HepG2 (cell line): ENCODE data around the gene THADA. TPM values are rescaled to one million over a fixed set of nuclear protein-coding genes. Genes with fewer than 3 reads are reported as not detected.

Source experiments
- ELF1 ChIP-seq: sonication (generic); formaldehyde crosslinking; IDR thresholded peaks from 2 replicates; pipeline ENCODE4 v1.4.0; 2020; ENCODE audit warnings: missing genetic modification reagents
- HIVEP1 ChIP-seq: sonication (generic); formaldehyde crosslinking; IDR thresholded peaks from 2 replicates; pipeline ENCODE4 v1.4.0; 2020; ENCODE audit warnings: mild to moderate bottlenecking, missing genetic modification reagents
- HMG20A ChIP-seq: IDR thresholded peaks from 2 replicates; pipeline ENCODE4 v1.6.1; 2016; ENCODE audit warnings: borderline replicate concordance
- HMGXB4 ChIP-seq, 2 experiments: sonication (generic) in 1 of 2; formaldehyde crosslinking in 1 of 2; IDR thresholded peaks; 2 replicates each; pipeline versions ENCODE4 v1.4.0 to v1.6.1; 2018 to 2020; ENCODE audit warnings: missing genetic modification reagents in 2 of 2, borderline replicate concordance in 1 of 2, low read depth in 1 of 2, mild to moderate bottlenecking in 1 of 2, missing biosample characterization in 1 of 2
- HNF4G ChIP-seq, 2 experiments: sonication (generic) in 1 of 2; formaldehyde crosslinking in 1 of 2; IDR thresholded peaks; 2 replicates each; pipeline versions ENCODE4 v1.4.0 to v1.6.1; 2011 to 2020; ENCODE audit warnings: borderline replicate concordance in 2 of 2, low read depth in 2 of 2, mild to moderate bottlenecking in 2 of 2, low read length in 1 of 2, missing genetic modification reagents in 1 of 2, moderate library complexity in 1 of 2
- KLF15 ChIP-seq: sonication (generic); formaldehyde crosslinking; IDR thresholded peaks from 2 replicates; pipeline ENCODE4 v1.8.1; 2023; ENCODE audit warnings: borderline replicate concordance, mild to moderate bottlenecking, inconsistent platforms, missing genetic modification reagents, mixed read lengths
- MED1 ChIP-seq: sonication (generic); formaldehyde crosslinking; IDR thresholded peaks from 2 replicates; pipeline ENCODE4 v1.4.0; 2020; ENCODE audit warnings: missing genetic modification reagents
- MTF2 ChIP-seq: sonication (generic); formaldehyde crosslinking; IDR thresholded peaks from 2 replicates; pipeline ENCODE4 v1.5.0; 2020; ENCODE audit warnings: missing genetic modification reagents, borderline replicate concordance
- RARA ChIP-seq: IDR thresholded peaks from 2 replicates; pipeline ENCODE4 v1.6.1; 2016; ENCODE audit warnings: missing genetic modification reagents, missing compliant biosample characterization
- RBFOX2 ChIP-seq: fragments of 200-400 bp; formaldehyde crosslinking; IDR thresholded peaks from 2 replicates; pipeline ENCODE4 v1.6.1; 2017; ENCODE audit warnings: low read depth, mild to moderate bottlenecking, low read length
- SCMH1 ChIP-seq: sonication (generic); formaldehyde crosslinking; IDR thresholded peaks from 2 replicates; pipeline ENCODE4 v1.9.0; 2021; ENCODE audit warnings: missing genetic modification reagents, mild to moderate bottlenecking, borderline replicate concordance
- SIX4 ChIP-seq: sonication (generic); formaldehyde crosslinking; IDR thresholded peaks from 2 replicates; pipeline ENCODE4 v1.4.0; 2020; ENCODE audit warnings: missing genetic modification reagents
- TAF15 ChIP-seq: fragments of 200-400 bp; formaldehyde crosslinking; IDR thresholded peaks from one replicate; pipeline ENCODE4 v1.6.1; 2018; ENCODE audit warnings: mild to moderate bottlenecking, low read depth, low read length; ENCODE audit not compliant: poor library complexity, severe bottlenecking
- TEAD2 ChIP-seq: sonication (generic); formaldehyde crosslinking; IDR thresholded peaks from 2 replicates; pipeline ENCODE4 v1.9.0; 2021; ENCODE audit warnings: missing genetic modification reagents
- ZC3H13 ChIP-seq: sonication (generic); formaldehyde crosslinking; IDR thresholded peaks from 2 replicates; pipeline ENCODE4 v1.8.1; 2023; ENCODE audit warnings: mild to moderate bottlenecking, missing genetic modification reagents, moderate library complexity
- ZNF10 ChIP-seq: sonication (generic); formaldehyde crosslinking; IDR thresholded peaks from 2 replicates; pipeline ENCODE4 v1.4.0; 2020; ENCODE audit warnings: mild to moderate bottlenecking, low read depth, missing genetic modification reagents, borderline replicate concordance
- ZNF234 ChIP-seq: sonication (generic); formaldehyde crosslinking; conservative IDR thresholded peaks from 2 replicates; pipeline ENCODE4 v1.5.1; 2020; ENCODE audit warnings: mild to moderate bottlenecking, missing genetic modification reagents
- ZNF253 ChIP-seq: sonication (generic); formaldehyde crosslinking; IDR thresholded peaks from 2 replicates; pipeline ENCODE4 v1.8.0; 2022; ENCODE audit warnings: mild to moderate bottlenecking, missing genetic modification reagents, borderline replicate concordance
- ZNF337 ChIP-seq: sonication (generic); formaldehyde crosslinking; IDR thresholded peaks from 2 replicates; pipeline ENCODE4 v1.5.1; 2020; ENCODE audit warnings: missing genetic modification reagents, low read depth, mild to moderate bottlenecking, borderline replicate concordance
- ZNF510 ChIP-seq: sonication (generic); formaldehyde crosslinking; IDR thresholded peaks from 2 replicates; pipeline ENCODE4 v1.4.0; 2020; ENCODE audit warnings: low read depth, mild to moderate bottlenecking, missing genetic modification reagents
- ZNF556 ChIP-seq: sonication (generic); formaldehyde crosslinking; IDR thresholded peaks from 2 replicates; pipeline ENCODE4 v1.4.0; 2020; ENCODE audit warnings: mild to moderate bottlenecking, missing genetic modification reagents, borderline replicate concordance
- ZNF761 ChIP-seq: sonication (generic); formaldehyde crosslinking; conservative IDR thresholded peaks from 2 replicates; pipeline ENCODE4 v1.4.0; 2020; ENCODE audit warnings: mild to moderate bottlenecking, missing genetic modification reagents
- polyA plus RNA-seq, 8 experiments: library from polyadenylated mRNA; depleted of rRNA in 3 of 8; stranded (reverse) in 7 of 8; unstranded in 1 of 8; fragments of >200 nt; fragmentation: Illumina TruSeq in 4 of 8; extraction: Trizol in 4 of 8; gene quantifications; 2 replicates each; pipeline versions ENCODE4 v1.2.1 to v1.2.3, GENCODE V29; 2011 to 2016; ENCODE audit warnings: low read depth in 4 of 8, missing spikeins in 1 of 8, mixed read lengths in 1 of 8; ENCODE audit not compliant: insufficient read depth in 1 of 8
- total RNA-seq, 5 experiments: library from RNA; depleted of rRNA; stranded (reverse); fragments of >200 nt; fragmentation: Illumina TruSeq; extraction: Trizol; gene quantifications; 2 replicates each; pipeline ENCODE4 v1.2.3, GENCODE V29; 2016; ENCODE audit warnings: low read depth in 1 of 5
- TF ChIP-seq, protein P1 (sequence below): sonication (generic); formaldehyde crosslinking; IDR thresholded peaks from 2 replicates; pipeline ENCODE4 v1.5.1; 2020; ENCODE audit warnings: missing genetic modification reagents, mild to moderate bottlenecking, borderline replicate concordance
- TF ChIP-seq, protein P2 (sequence below): sonication (generic); formaldehyde crosslinking; IDR thresholded peaks from 2 replicates; pipeline ENCODE4 v1.4.0; 2020; ENCODE audit warnings: missing genetic modification reagents
- TF ChIP-seq, protein P3 (sequence below): sonication (generic); formaldehyde crosslinking; IDR thresholded peaks from 2 replicates; pipeline ENCODE4 v1.8.0; 2022; ENCODE audit warnings: missing genetic modification reagents, low read depth, mild to moderate bottlenecking, borderline replicate concordance

The THADA gene
- total and polyA plus RNA-seq, 2 of the 13 experiments (the other 11 are each of a cell fraction or from before 2014, with no cell fraction given), result 12.7 to 21.7 TPM

GRCh38 chr2:43332653-43333052, 263.2 kb downstream of the THADA start (continued):
- TF ChIP-seq RBFOX2 (no peak), MED1 (no peak), RARA (CRISPR knock-in tag) (0 out of 2 replicates have a peak, but pooled peaks have one; percentile 10), ZNF510 (no peak), HMGXB4 (CRISPR knock-in tag; IDR thresholded peaks at IDR 0.05; ENCODE audit: borderline replicate concordance in 1 of 2, low read depth in 1 of 2) (no peak), SCMH1 (CRISPR knock-in tag) (no peak), MTF2 (CRISPR knock-in tag) (no peak), ZNF10 (CRISPR knock-in tag) (no peak), KLF15 (CRISPR knock-in tag) (no peak), SIX4 (no peak), HMG20A (peak; percentile 37; the same call in 1 of the 2 replicates), ZNF761 (CRISPR knock-in tag) (no peak), HIVEP1 (CRISPR knock-in tag) (no peak), ZNF253 (CRISPR knock-in tag) (no peak), ZNF556 (CRISPR knock-in tag) (no peak), HNF4G (IDR thresholded peaks at IDR 0.05; ENCODE audit: borderline replicate concordance, low read depth, low read length) (peak; percentile 15; the same call in 1 of the 2 replicates), HNF4G (CRISPR knock-in tag; IDR thresholded peaks at IDR 0.05; ENCODE audit: borderline replicate concordance, low read depth) (no peak), ZNF234 (CRISPR knock-in tag) (no peak), ELF1 (CRISPR knock-in tag) (no peak), ZC3H13 (CRISPR knock-in tag) (no peak), ZNF337 (CRISPR knock-in tag) (no peak), TEAD2 (CRISPR knock-in tag) (no peak), TAF15 (no peak)
- TF ChIP-seq, protein P1, sequence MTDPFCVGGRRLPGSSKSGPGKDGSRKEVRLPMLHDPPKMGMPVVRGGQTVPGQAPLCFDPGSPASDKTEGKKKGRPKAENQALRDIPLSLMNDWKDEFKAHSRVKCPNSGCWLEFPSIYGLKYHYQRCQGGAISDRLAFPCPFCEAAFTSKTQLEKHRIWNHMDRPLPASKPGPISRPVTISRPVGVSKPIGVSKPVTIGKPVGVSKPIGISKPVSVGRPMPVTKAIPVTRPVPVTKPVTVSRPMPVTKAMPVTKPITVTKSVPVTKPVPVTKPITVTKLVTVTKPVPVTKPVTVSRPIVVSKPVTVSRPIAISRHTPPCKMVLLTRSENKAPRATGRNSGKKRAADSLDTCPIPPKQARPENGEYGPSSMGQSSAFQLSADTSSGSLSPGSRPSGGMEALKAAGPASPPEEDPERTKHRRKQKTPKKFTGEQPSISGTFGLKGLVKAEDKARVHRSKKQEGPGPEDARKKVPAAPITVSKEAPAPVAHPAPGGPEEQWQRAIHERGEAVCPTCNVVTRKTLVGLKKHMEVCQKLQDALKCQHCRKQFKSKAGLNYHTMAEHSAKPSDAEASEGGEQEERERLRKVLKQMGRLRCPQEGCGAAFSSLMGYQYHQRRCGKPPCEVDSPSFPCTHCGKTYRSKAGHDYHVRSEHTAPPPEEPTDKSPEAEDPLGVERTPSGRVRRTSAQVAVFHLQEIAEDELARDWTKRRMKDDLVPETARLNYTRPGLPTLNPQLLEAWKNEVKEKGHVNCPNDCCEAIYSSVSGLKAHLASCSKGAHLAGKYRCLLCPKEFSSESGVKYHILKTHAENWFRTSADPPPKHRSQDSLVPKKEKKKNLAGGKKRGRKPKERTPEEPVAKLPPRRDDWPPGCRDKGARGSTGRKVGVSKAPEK (CRISPR knock-in tag), result no peak
- TF ChIP-seq, protein P2, sequence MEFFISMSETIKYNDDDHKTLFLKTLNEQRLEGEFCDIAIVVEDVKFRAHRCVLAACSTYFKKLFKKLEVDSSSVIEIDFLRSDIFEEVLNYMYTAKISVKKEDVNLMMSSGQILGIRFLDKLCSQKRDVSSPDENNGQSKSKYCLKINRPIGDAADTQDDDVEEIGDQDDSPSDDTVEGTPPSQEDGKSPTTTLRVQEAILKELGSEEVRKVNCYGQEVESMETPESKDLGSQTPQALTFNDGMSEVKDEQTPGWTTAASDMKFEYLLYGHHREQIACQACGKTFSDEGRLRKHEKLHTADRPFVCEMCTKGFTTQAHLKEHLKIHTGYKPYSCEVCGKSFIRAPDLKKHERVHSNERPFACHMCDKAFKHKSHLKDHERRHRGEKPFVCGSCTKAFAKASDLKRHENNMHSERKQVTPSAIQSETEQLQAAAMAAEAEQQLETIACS (CRISPR knock-in tag), result no peak
- TF ChIP-seq, protein P3, sequence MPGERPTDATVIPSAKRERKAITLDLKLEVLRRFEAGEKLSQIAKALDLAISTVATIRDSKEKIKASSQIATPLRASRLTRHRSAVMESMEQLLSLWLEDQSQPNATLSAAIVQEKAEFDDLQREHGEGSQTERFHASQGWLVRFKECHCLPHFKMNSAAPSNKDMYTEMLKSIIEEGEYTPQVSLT (CRISPR knock-in tag), result no peak
